Endothelial cell of umbilical vein (primary cell): Measurements from ENCODE around the gene HPSE2.

ENCODE experiments used
- EZH2 ChIP-seq: IDR thresholded peaks from 2 replicates; pipeline ENCODE4 v1.6.1; 2012; ENCODE audit warnings: borderline replicate concordance, low read depth, mild to moderate bottlenecking, moderate library complexity, low read length, inconsistent platforms; ENCODE audit not compliant: severe bottlenecking
- JUN ChIP-seq: IDR thresholded peaks from 2 replicates; pipeline ENCODE4 v1.6.1; 2011; ENCODE audit warnings: borderline replicate concordance, low read depth; ENCODE audit not compliant: insufficient read length, insufficient read depth
- MAX ChIP-seq: IDR thresholded peaks from 2 replicates; pipeline ENCODE4 v1.6.1; 2011; ENCODE audit not compliant: insufficient read depth, insufficient read length
- POLR2A ChIP-seq: IDR thresholded peaks from 2 replicates; pipeline ENCODE4 v1.6.1; 2012; ENCODE audit warnings: low read depth, mild to moderate bottlenecking, control low read depth, low read length
- POLR2AphosphoS5 ChIP-seq: IDR thresholded peaks from 2 replicates; pipeline ENCODE4 v1.6.1; 2012; ENCODE audit warnings: low read depth, mild to moderate bottlenecking, control low read depth, low read length, moderate library complexity; ENCODE audit not compliant: insufficient read depth
- TF ChIP-seq, protein P1 (sequence below), 2 donors: IDR thresholded peaks; 1 replicate in 1 of 2; 2 replicates in 1 of 2; pipeline ENCODE4 v1.5.1; 2011; ENCODE audit warnings: low read length in 2 of 2, mild to moderate bottlenecking in 2 of 2, moderate library complexity in 2 of 2, control low read depth in 1 of 2, inconsistent platforms in 1 of 2, low read depth in 1 of 2; ENCODE audit not compliant: insufficient read depth in 1 of 2; ENCODE audit errors: extremely low read depth in 1 of 2

DNA sequence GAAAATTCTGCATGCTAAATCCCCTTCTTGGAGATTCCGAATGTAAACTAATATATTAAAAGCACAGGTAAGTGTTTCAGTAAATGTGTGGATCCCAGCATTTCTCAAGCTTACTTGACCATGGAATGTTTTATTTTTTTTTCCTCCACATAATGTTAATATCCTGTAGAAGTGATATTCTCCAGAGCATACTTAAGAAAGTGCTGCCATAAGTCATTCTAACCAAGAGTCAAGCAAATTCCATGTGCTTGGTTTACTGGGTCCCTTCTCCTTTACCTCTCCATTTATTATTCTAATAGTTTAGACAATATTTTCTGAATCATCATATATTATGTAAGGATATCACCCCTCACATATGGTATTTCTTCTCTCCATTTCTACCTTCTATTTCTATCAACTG lies 522.1 kb downstream of the HPSE2 start:
- TF ChIP-seq JUN (no peak), POLR2A (no peak), EZH2 (no peak), POLR2AphosphoS5 (no peak), MAX (no peak)
- TF ChIP-seq, protein P1, sequence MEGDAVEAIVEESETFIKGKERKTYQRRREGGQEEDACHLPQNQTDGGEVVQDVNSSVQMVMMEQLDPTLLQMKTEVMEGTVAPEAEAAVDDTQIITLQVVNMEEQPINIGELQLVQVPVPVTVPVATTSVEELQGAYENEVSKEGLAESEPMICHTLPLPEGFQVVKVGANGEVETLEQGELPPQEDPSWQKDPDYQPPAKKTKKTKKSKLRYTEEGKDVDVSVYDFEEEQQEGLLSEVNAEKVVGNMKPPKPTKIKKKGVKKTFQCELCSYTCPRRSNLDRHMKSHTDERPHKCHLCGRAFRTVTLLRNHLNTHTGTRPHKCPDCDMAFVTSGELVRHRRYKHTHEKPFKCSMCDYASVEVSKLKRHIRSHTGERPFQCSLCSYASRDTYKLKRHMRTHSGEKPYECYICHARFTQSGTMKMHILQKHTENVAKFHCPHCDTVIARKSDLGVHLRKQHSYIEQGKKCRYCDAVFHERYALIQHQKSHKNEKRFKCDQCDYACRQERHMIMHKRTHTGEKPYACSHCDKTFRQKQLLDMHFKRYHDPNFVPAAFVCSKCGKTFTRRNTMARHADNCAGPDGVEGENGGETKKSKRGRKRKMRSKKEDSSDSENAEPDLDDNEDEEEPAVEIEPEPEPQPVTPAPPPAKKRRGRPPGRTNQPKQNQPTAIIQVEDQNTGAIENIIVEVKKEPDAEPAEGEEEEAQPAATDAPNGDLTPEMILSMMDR (IDR thresholded peaks at IDR 0.05; ENCODE audit: extremely low read depth in 1 of 2, insufficient read depth in 1 of 2, low read depth in 1 of 2, low read length in 2 of 2), result no peak
